HCT116 (cell line): ENCODE measurements around the gene GRIK2. TPM values are rescaled to one million over a fixed set of nuclear protein-coding genes. Genes with fewer than 3 reads are reported as not detected.

Experiments
- ATAC-seq: fragments of 200-7000 bp; cut with Tn5 transposase; 2 replicates; pipeline ENCODE4 v1.9.1; 2020; ENCODE audit warnings: mild to moderate bottlenecking, moderate library complexity
- BruUV-seq: library from RNA; stranded (reverse); fragments of 400-500 nt; replicated peaks from 2 replicates; lab custom pipeline; 2021; lab: Mats Ljungman, UMichigan
- CTCF ChIA-PET: fragments of 300-600 bp; sonication (Branson Sonifier 250); formaldehyde crosslinking; loops from one replicate; lab custom pipeline; 2021; ENCODE audit warnings: antibody characterized with exemption; lab: Charles Lee
- POLR2A ChIA-PET: fragments of 300-600, 350-600 bp; sonication (Branson Sonifier 250); formaldehyde crosslinking; loops from one replicate; lab custom pipeline; 2021; ENCODE audit warnings: antibody characterized with exemption; lab: Charles Lee
- RAD21 ChIA-PET, 2 experiments: fragments of 300-600 bp; sonication (Branson Sonifier 250); formaldehyde crosslinking; loops; one replicate each; lab custom pipeline; 2023; ENCODE audit warnings: low total read pairs in 2 of 2; ENCODE audit not compliant: uncharacterized antibody in 2 of 2, unreplicated experiment in 2 of 2, low non-redundant PET in 1 of 2; lab: Charles Lee
- DNase-seq: peaks from one replicate; pipeline ENCODE4 v3.0.0-alpha.2; 2010; ENCODE audit warnings: low read depth, low spot score
- H2AFZ ChIP-seq: fragments of 200-600 bp; shearing (Covaris generic), sonication (generic); 2 replicates; pipeline ENCODE4 v1.6.1; 2017; ENCODE audit warnings: low read depth, mixed run types, mixed read lengths, antibody characterized with exemption, low read length; ENCODE audit not compliant: poor library complexity, severe bottlenecking
- H3K27ac ChIP-seq: 2 replicates; pipeline ENCODE4 v1.5.1; 2012; ENCODE audit warnings: low read depth, low read length
- H3K27me3 ChIP-seq: fragments of 200-600 bp; sonication (generic); 2 replicates; pipeline ENCODE4 v1.6.1; 2016; ENCODE audit warnings: mixed run types, low read length, mixed read lengths; ENCODE audit not compliant: insufficient read depth
- H3K36me3 ChIP-seq, 2 experiments: fragments of 200-500 bp in 1 of 2; fragments of 200-600 bp in 1 of 2; sonication (Bioruptor generic) in 1 of 2; sonication (generic) in 1 of 2; 2 replicates each; pipeline versions ENCODE4 v1.5.1 to v1.6.1; 2014 to 2016; ENCODE audit warnings: low read length in 2 of 2, inconsistent platforms in 1 of 2, mixed read lengths in 1 of 2, mixed run types in 1 of 2; ENCODE audit not compliant: insufficient read depth in 2 of 2, control insufficient read depth in 1 of 2
- H3K4me1 ChIP-seq, 2 experiments: fragments of 200-600 bp in 1 of 2; sonication (generic) in 1 of 2; 2 replicates each; pipeline versions ENCODE4 v1.5.1 to v1.6.1; 2012 to 2017; ENCODE audit warnings: low read length in 2 of 2, inconsistent platforms in 1 of 2, mild to moderate bottlenecking in 1 of 2, mixed read lengths in 1 of 2, mixed run types in 1 of 2, moderate library complexity in 1 of 2; ENCODE audit not compliant: insufficient read depth in 2 of 2, control insufficient read depth in 1 of 2
- H3K4me2 ChIP-seq: fragments of 200-600 bp; sonication (generic); 2 replicates; pipeline ENCODE4 v1.6.1; 2017; ENCODE audit warnings: mixed run types, low read length, mixed read lengths
- H3K4me3 ChIP-seq, 2 experiments: fragments of 200-600 bp in 1 of 2; sonication (generic) in 1 of 2; replicated peaks in 1 of 2; 2 replicates each; pipeline ENCODE4 v1.5.1; 2011 to 2016; ENCODE audit warnings: low read length in 2 of 2, control low read depth in 1 of 2, low read depth in 1 of 2, mild to moderate bottlenecking in 1 of 2, mixed read lengths in 1 of 2, mixed run types in 1 of 2
- H3K79me2 ChIP-seq: fragments of 200-600 bp; sonication (generic); 2 replicates; pipeline ENCODE4 v1.6.1; 2017; ENCODE audit warnings: mild to moderate bottlenecking, mixed run types, low read length, moderate library complexity, mixed read lengths; ENCODE audit not compliant: insufficient read depth
- H3K9ac ChIP-seq: fragments of 200-600 bp; sonication (generic); 2 replicates; pipeline ENCODE4 v1.6.1; 2016; ENCODE audit warnings: low read length, mixed read lengths
- H3K9me2 ChIP-seq: fragments of 200-600 bp; sonication (generic), shearing (Covaris generic); 2 replicates; pipeline ENCODE4 v1.6.1; 2017; ENCODE audit warnings: mixed run types, mild to moderate bottlenecking, moderate library complexity; ENCODE audit not compliant: insufficient read depth
- H3K9me3 ChIP-seq, 2 experiments: fragments of 200-500 bp in 1 of 2; fragments of 200-600 bp in 1 of 2; sonication (Bioruptor generic) in 1 of 2; sonication (generic) in 1 of 2; 2 replicates each; pipeline ENCODE4 v1.6.1; 2014 to 2017; ENCODE audit warnings: low read length in 2 of 2, mixed read lengths in 2 of 2, inconsistent platforms in 1 of 2, low read depth in 1 of 2, mild to moderate bottlenecking in 1 of 2, mixed run types in 1 of 2, moderate library complexity in 1 of 2; ENCODE audit not compliant: control insufficient read depth in 1 of 2, insufficient read depth in 1 of 2
- H4K20me1 ChIP-seq: fragments of 200-600 bp; sonication (generic), shearing (Covaris generic); 2 replicates; pipeline ENCODE4 v1.6.1; 2017; ENCODE audit warnings: mixed run types, mild to moderate bottlenecking, moderate library complexity; ENCODE audit not compliant: insufficient read depth
- CEBPB ChIP-seq: IDR thresholded peaks from 2 replicates; pipeline ENCODE4 v1.6.1; 2012; ENCODE audit warnings: low read depth
- EZH2phosphoT487 ChIP-seq: fragments of 200-600 bp; IDR thresholded peaks from 2 replicates; pipeline ENCODE4 v1.6.1; 2018; ENCODE audit warnings: antibody characterized with exemption, borderline replicate concordance
- FOSL1 ChIP-seq: IDR thresholded peaks from 2 replicates; pipeline ENCODE4 v1.6.1; 2012; ENCODE audit warnings: low read depth
- JUND ChIP-seq: IDR thresholded peaks from 2 replicates; pipeline ENCODE4 v1.6.1; 2012
- RAD21 ChIP-seq: IDR thresholded peaks from 2 replicates; pipeline ENCODE4 v1.6.1; 2012; ENCODE audit warnings: low read depth, mild to moderate bottlenecking
- intact Hi-C: fragments of 100-400 bp; cut with micrococcal nuclease; formaldehyde crosslinking; loops from 2 replicates; pipeline ENCODE4 v1.10.0; 2022
- total RNA-seq: library from RNA; stranded (reverse); gene quantifications from one replicate; pipeline ENCODE4 v1.2.1, GENCODE V29; 2021; ENCODE audit not compliant: unreplicated experiment

The GRIK2 gene
- total RNA-seq, 1 experiment from 2014 or later: 0.64 TPM

- BruUV-seq: no TSS peak
- Histone ChIP-seq H3K27ac (no peak overlapping the region), H3K9me3 (no peaks in the 10 kb centered on the region), H3K9ac (no peak overlapping the region), H2AFZ (no peak overlapping the region), H3K9me2 (0 out of 2 replicates have a peak, but pooled peaks cover 4% of the 10 kb centered on the region), H3K79me2 (no peaks in the 10 kb centered on the region), H3K36me3 (no peaks in the 10 kb centered on the region), H3K4me3 (no peak overlapping the region), H3K27me3 (no peaks in the 10 kb centered on the region), H4K20me1 (no peaks in the 10 kb centered on the region), H3K4me2 (no peak overlapping the region), H3K4me1 (no peaks in the 10 kb centered on the region)
- TF ChIP-seq CEBPB: no peak
- TF ChIP-seq RAD21: no peak
- no peak for TF ChIP-seq JUND
- DNase-seq (no peak), ATAC-seq (no peak)
- intact Hi-C loops: no loop called here
- ChIA-PET RAD21 (no interaction called here), POLR2A (no interaction called here), CTCF (no interaction called here)
Measured at GRCh38 chr6:101537753-101538316, 144.3 kb downstream of the GRIK2 start.

GRCh38 chr6:101539510-101540245 is 146.2 kb downstream of the GRIK2 start:
- Histone ChIP-seq H3K4me2 (no peak overlapping the region), H3K9ac (no peak overlapping the region), H3K27ac (no peak overlapping the region), H3K27me3 (no peaks in the 10 kb centered on the region), H3K4me3 (no peak overlapping the region), H2AFZ (no peak overlapping the region), H4K20me1 (no peaks in the 10 kb centered on the region), H3K36me3 (no peaks in the 10 kb centered on the region), H3K9me2 (0 out of 2 replicates have a peak, but pooled peaks cover 4% of the 10 kb centered on the region), H3K4me1 (no peaks in the 10 kb centered on the region), H3K79me2 (no peaks in the 10 kb centered on the region), H3K9me3 (no peaks in the 10 kb centered on the region)
- RAD21 ChIA-PET: no interaction called here
- BruUV-seq: no TSS peak
- CTCF ChIA-PET: no interaction called here
- TF ChIP-seq EZH2phosphoT487 (no peak), FOSL1 (no peak)
- POLR2A ChIA-PET: no interaction called here
- DNase-seq: no peak
- ATAC-seq: no peak
- intact Hi-C loops: no loop called here
